ES-I3 (cell line): ENCODE measurements around the gene INSM2.
A peak's percentile ranks its signal among the peaks of the same experiment; 100 is the strongest.

Source experiments
- H3K36me3 ChIP-seq: 2 replicates; pipeline ENCODE4 v1.6.1; 2013; ENCODE audit warnings: mild to moderate bottlenecking, low read length, control low read depth, moderate library complexity; ENCODE audit not compliant: insufficient read depth
- H3K4me1 ChIP-seq: 2 replicates; pipeline ENCODE4 v1.6.1; 2013; ENCODE audit warnings: mild to moderate bottlenecking, control low read depth, low read length; ENCODE audit not compliant: insufficient read depth
- H3K9ac ChIP-seq: 2 replicates; pipeline ENCODE4 v1.6.1; 2013; ENCODE audit warnings: low read depth, mild to moderate bottlenecking, low read length, moderate library complexity
- H3K9me3 ChIP-seq: 2 replicates; pipeline ENCODE4 v1.6.1; 2013; ENCODE audit warnings: mild to moderate bottlenecking, low read length, moderate library complexity; ENCODE audit not compliant: control insufficient read depth, insufficient read depth

INSM2 gene

GRCh38 chr14:35533357-35534207, at the start of gene INSM2:
Gene INSM2, plus strand, starts transcription at chr14:35534164. Its CDS starts 89 bp downstream, at chr14:35534253.
- H3K9ac ChIP-seq = peak within 1 kb of the TSS; percentile 74; the same call in 1 of the 2 replicates
- H3K9me3 ChIP-seq = no peaks in the 10 kb centered on the region
- no peaks in the 10 kb centered on the region for H3K4me1 ChIP-seq
- H3K36me3 ChIP-seq = no peaks in the 10 kb centered on the region

- Histone ChIP-seq H3K9ac (no peak overlapping the region), H3K36me3 (no peaks in the 10 kb centered on the region), H3K4me1 (no peaks in the 10 kb centered on the region), H3K9me3 (no peaks in the 10 kb centered on the region)
These were observed 41.4 kb upstream of the INSM2 start for GRCh38 chr14:35492569-35493014.

GRCh38 chr14:35495278-35495677, 38.7 kb upstream of the INSM2 start:
- Histone ChIP-seq H3K9ac (no peak overlapping the region), H3K4me1 (no peaks in the 10 kb centered on the region), H3K36me3 (no peaks in the 10 kb centered on the region), H3K9me3 (no peaks in the 10 kb centered on the region)

GRCh38 chr14:35499180-35499579, 34.8 kb upstream of the INSM2 start:
- H3K9ac ChIP-seq = no peak overlapping the region
- H3K36me3 ChIP-seq = no peaks in the 10 kb centered on the region
- H3K4me1 ChIP-seq = no peaks in the 10 kb centered on the region
- no peaks in the 10 kb centered on the region for H3K9me3 ChIP-seq

- H3K9me3 ChIP-seq = no peaks in the 10 kb centered on the region
- no peak overlapping the region for H3K9ac ChIP-seq
- H3K36me3 ChIP-seq = no peaks in the 10 kb centered on the region
- no peaks in the 10 kb centered on the region for H3K4me1 ChIP-seq
These were observed 30.3 kb upstream of the INSM2 start for GRCh38 chr14:35503646-35504045.

- Histone ChIP-seq H3K9me3 (no peaks in the 10 kb centered on the region), H3K4me1 (no peaks in the 10 kb centered on the region), H3K9ac (no peak overlapping the region), H3K36me3 (no peaks in the 10 kb centered on the region)
These were observed 29.7 kb upstream of the INSM2 start for GRCh38 chr14:35504260-35504659.

GRCh38 chr14:35506461-35506860, 27.5 kb upstream of the INSM2 start:
- no peaks in the 10 kb centered on the region for H3K4me1 ChIP-seq
- H3K36me3 ChIP-seq = no peaks in the 10 kb centered on the region
- no peak overlapping the region for H3K9ac ChIP-seq
- H3K9me3 ChIP-seq = no peaks in the 10 kb centered on the region

- Histone ChIP-seq H3K4me1 (no peaks in the 10 kb centered on the region), H3K9ac (no peak overlapping the region), H3K36me3 (no peaks in the 10 kb centered on the region), H3K9me3 (no peaks in the 10 kb centered on the region)
These were observed 27.0 kb upstream of the INSM2 start for GRCh38 chr14:35506927-35507326.

GRCh38 chr14:35509846-35510245, 24.1 kb upstream of the INSM2 start:
- Histone ChIP-seq H3K9me3 (no peaks in the 10 kb centered on the region), H3K36me3 (no peaks in the 10 kb centered on the region), H3K9ac (no peak overlapping the region), H3K4me1 (no peaks in the 10 kb centered on the region)

GRCh38 chr14:35512765-35513164, 21.2 kb upstream of the INSM2 start:
- H3K4me1 ChIP-seq = no peaks in the 10 kb centered on the region
- no peaks in the 10 kb centered on the region for H3K36me3 ChIP-seq
- H3K9ac ChIP-seq = no peak overlapping the region
- no peaks in the 10 kb centered on the region; the same call in 1 of the 2 replicates for H3K9me3 ChIP-seq

- H3K4me1 ChIP-seq = no peaks in the 10 kb centered on the region
- H3K36me3 ChIP-seq = no peaks in the 10 kb centered on the region
- no peak overlapping the region for H3K9ac ChIP-seq
- H3K9me3 ChIP-seq = no peaks in the 10 kb centered on the region; the same call in 1 of the 2 replicates
These were observed 18.0 kb upstream of the INSM2 start for GRCh38 chr14:35515916-35516315.

GRCh38 chr14:35519986-35520385, 14.0 kb upstream of the INSM2 start:
- Histone ChIP-seq H3K36me3 (no peaks in the 10 kb centered on the region), H3K9me3 (no peaks in the 10 kb centered on the region; the same call in 1 of the 2 replicates), H3K9ac (no peak overlapping the region), H3K4me1 (no peaks in the 10 kb centered on the region)

GRCh38 chr14:35525695-35526094, 8.3 kb upstream of the INSM2 start:
- H3K4me1 ChIP-seq = no peaks in the 10 kb centered on the region
- H3K36me3 ChIP-seq = no peaks in the 10 kb centered on the region
- no peak overlapping the region for H3K9ac ChIP-seq
- H3K9me3 ChIP-seq = no peaks in the 10 kb centered on the region

- Histone ChIP-seq H3K4me1 (no peaks in the 10 kb centered on the region), H3K9ac (no peak overlapping the region), H3K9me3 (no peaks in the 10 kb centered on the region), H3K36me3 (no peaks in the 10 kb centered on the region)
These were observed 7.0 kb upstream of the INSM2 start for GRCh38 chr14:35526962-35527361.

- H3K4me1 ChIP-seq = no peaks in the 10 kb centered on the region
- H3K9ac ChIP-seq = no peak overlapping the region
- H3K36me3 ChIP-seq = no peaks in the 10 kb centered on the region
- H3K9me3 ChIP-seq = no peaks in the 10 kb centered on the region
These were observed 1.8 kb upstream of the INSM2 start for GRCh38 chr14:35531960-35532747.
